IPS-20b (cell line): ENCODE data around the gene SLC44A5.
"Not testable (repeated sequence)": the region's sequence is repeated elsewhere in the genome, so short reads cannot be mapped to it uniquely, and the experiment has no call there.

Source experiments
- H3K27ac ChIP-seq: one replicate; pipeline ENCODE4 v1.5.1; 2013; ENCODE audit warnings: low read length
- H3K27me3 ChIP-seq: 2 replicates; pipeline ENCODE4 v1.6.1; 2013; ENCODE audit warnings: mild to moderate bottlenecking, low read length, inconsistent platforms; ENCODE audit not compliant: insufficient read depth
- H3K36me3 ChIP-seq: 2 replicates; pipeline ENCODE4 v1.6.1; 2013; ENCODE audit warnings: low read depth, mild to moderate bottlenecking, inconsistent platforms, low read length, moderate library complexity; ENCODE audit not compliant: insufficient read depth
- H3K4me1 ChIP-seq: 2 replicates; pipeline ENCODE4 v1.6.1; 2013; ENCODE audit warnings: mild to moderate bottlenecking, control low read depth, inconsistent platforms, low read length, moderate library complexity; ENCODE audit not compliant: insufficient read depth
- H3K4me3 ChIP-seq: 2 replicates; pipeline ENCODE4 v1.5.1; 2013; ENCODE audit warnings: mild to moderate bottlenecking, low read length, inconsistent platforms
- H3K9ac ChIP-seq: 2 replicates; pipeline ENCODE4 v1.6.1; 2013; ENCODE audit warnings: low read depth, mild to moderate bottlenecking, inconsistent platforms, low read length, moderate library complexity
- H3K9me3 ChIP-seq: 2 replicates; pipeline ENCODE4 v1.6.1; 2013; ENCODE audit warnings: mild to moderate bottlenecking, low read depth, low read length, inconsistent platforms; ENCODE audit not compliant: insufficient read depth

Gene SLC44A5

GRCh38 chr1:75293270-75293669 lies 317.6 kb downstream of the SLC44A5 start:
- no peaks in the 10 kb centered on the region for H3K27me3 ChIP-seq
- H3K9me3 ChIP-seq, result no peaks in the 10 kb centered on the region
- no peak overlapping the region for H3K4me3 ChIP-seq
- no peaks in the 10 kb centered on the region for H3K4me1 ChIP-seq
- no peak overlapping the region for H3K27ac ChIP-seq
- H3K36me3 ChIP-seq, result no peaks in the 10 kb centered on the region
- H3K9ac ChIP-seq, result no peak overlapping the region

GRCh38 chr1:75292013-75292412 lies 318.9 kb downstream of the SLC44A5 start:
- Histone ChIP-seq H3K27me3 (no peaks in the 10 kb centered on the region), H3K27ac (no peak overlapping the region), H3K9ac (no peak overlapping the region), H3K9me3 (no peaks in the 10 kb centered on the region), H3K4me1 (no peaks in the 10 kb centered on the region), H3K36me3 (no peaks in the 10 kb centered on the region), H3K4me3 (no peak overlapping the region)

GRCh38 chr1:75276385-75276784 lies 334.5 kb downstream of the SLC44A5 start:
- H3K36me3 ChIP-seq, result no peaks in the 10 kb centered on the region
- no peak overlapping the region for H3K4me3 ChIP-seq
- no peak overlapping the region for H3K27ac ChIP-seq
- H3K9me3 ChIP-seq, result no peaks in the 10 kb centered on the region
- no peaks in the 10 kb centered on the region for H3K4me1 ChIP-seq
- no peak overlapping the region for H3K9ac ChIP-seq
- no peaks in the 10 kb centered on the region for H3K27me3 ChIP-seq

GRCh38 chr1:75275631-75276030 lies 335.3 kb downstream of the SLC44A5 start:
- no peak overlapping the region for H3K4me3 ChIP-seq
- no peaks in the 10 kb centered on the region for H3K27me3 ChIP-seq
- H3K9me3 ChIP-seq, result no peaks in the 10 kb centered on the region
- H3K4me1 ChIP-seq, result no peaks in the 10 kb centered on the region
- H3K27ac ChIP-seq, result no peak overlapping the region
- no peak overlapping the region for H3K9ac ChIP-seq
- H3K36me3 ChIP-seq, result no peaks in the 10 kb centered on the region

GRCh38 chr1:75274920-75275506 lies 335.9 kb downstream of the SLC44A5 start:
- Histone ChIP-seq H3K9me3 (no peaks in the 10 kb centered on the region), H3K27ac (no peak overlapping the region), H3K4me1 (no peaks in the 10 kb centered on the region), H3K27me3 (no peaks in the 10 kb centered on the region), H3K9ac (no peak overlapping the region), H3K36me3 (no peaks in the 10 kb centered on the region), H3K4me3 (no peak overlapping the region)

- no peak overlapping the region for H3K4me3 ChIP-seq
- H3K9me3 ChIP-seq, result no peaks in the 10 kb centered on the region
- H3K9ac ChIP-seq, result no peak overlapping the region
- no peaks in the 10 kb centered on the region for H3K4me1 ChIP-seq
- H3K36me3 ChIP-seq, result no peaks in the 10 kb centered on the region
- no peak overlapping the region for H3K27ac ChIP-seq
- no peaks in the 10 kb centered on the region for H3K27me3 ChIP-seq
Observed at GRCh38 chr1:75273110-75273509, 337.8 kb downstream of the SLC44A5 start.

GRCh38 chr1:75265792-75266191 lies 345.1 kb downstream of the SLC44A5 start:
- H3K9me3 ChIP-seq, result no peaks in the 10 kb centered on the region
- no peak overlapping the region for H3K4me3 ChIP-seq
- no peaks in the 10 kb centered on the region for H3K4me1 ChIP-seq
- H3K9ac ChIP-seq, result no peak overlapping the region
- no peaks in the 10 kb centered on the region for H3K36me3 ChIP-seq
- H3K27ac ChIP-seq, result no peak overlapping the region
- H3K27me3 ChIP-seq, result no peaks in the 10 kb centered on the region

- no peaks in the 10 kb centered on the region for H3K9me3 ChIP-seq
- H3K27me3 ChIP-seq, result no peaks in the 10 kb centered on the region
- no peak overlapping the region for H3K9ac ChIP-seq
- H3K36me3 ChIP-seq, result no peaks in the 10 kb centered on the region
- no peaks in the 10 kb centered on the region for H3K4me1 ChIP-seq
- no peak overlapping the region for H3K4me3 ChIP-seq
- H3K27ac ChIP-seq, result no peak overlapping the region
Observed at GRCh38 chr1:75264112-75264511, 346.8 kb downstream of the SLC44A5 start.

GRCh38 chr1:75263616-75264015 lies 347.3 kb downstream of the SLC44A5 start:
- H3K9me3 ChIP-seq, H3K9ac ChIP-seq, H3K27ac ChIP-seq, H3K27me3 ChIP-seq, H3K4me3 ChIP-seq, H3K36me3 ChIP-seq, H3K4me1 ChIP-seq: not testable (repeated sequence)

- H3K9ac ChIP-seq, H3K36me3 ChIP-seq, H3K27me3 ChIP-seq, H3K27ac ChIP-seq, H3K4me1 ChIP-seq, H3K9me3 ChIP-seq, H3K4me3 ChIP-seq: not testable (repeated sequence)
Observed at GRCh38 chr1:75261946-75262345, 349.0 kb downstream of the SLC44A5 start.

GRCh38 chr1:75258351-75258750 lies 352.6 kb downstream of the SLC44A5 start:
- Histone ChIP-seq H3K9me3 (no peaks in the 10 kb centered on the region), H3K36me3 (no peaks in the 10 kb centered on the region), H3K27me3 (no peaks in the 10 kb centered on the region), H3K4me1 (no peaks in the 10 kb centered on the region), H3K9ac (no peak overlapping the region), H3K27ac (no peak overlapping the region), H3K4me3 (no peak overlapping the region)

GRCh38 chr1:75257424-75257823 lies 353.5 kb downstream of the SLC44A5 start:
- H3K27ac ChIP-seq, result no peak overlapping the region
- H3K36me3 ChIP-seq, result no peaks in the 10 kb centered on the region
- no peaks in the 10 kb centered on the region for H3K27me3 ChIP-seq
- H3K4me1 ChIP-seq, result no peaks in the 10 kb centered on the region
- no peaks in the 10 kb centered on the region for H3K9me3 ChIP-seq
- no peak overlapping the region for H3K4me3 ChIP-seq
- H3K9ac ChIP-seq, result no peak overlapping the region

GRCh38 chr1:75250114-75250513 lies 360.8 kb downstream of the SLC44A5 start:
- not testable (repeated sequence) for H3K9ac ChIP-seq, H3K4me3 ChIP-seq, H3K27me3 ChIP-seq, H3K9me3 ChIP-seq, H3K36me3 ChIP-seq, H3K27ac ChIP-seq, H3K4me1 ChIP-seq
